Measurements from ENCODE around the gene POLG.

POLG gene

DNA sequence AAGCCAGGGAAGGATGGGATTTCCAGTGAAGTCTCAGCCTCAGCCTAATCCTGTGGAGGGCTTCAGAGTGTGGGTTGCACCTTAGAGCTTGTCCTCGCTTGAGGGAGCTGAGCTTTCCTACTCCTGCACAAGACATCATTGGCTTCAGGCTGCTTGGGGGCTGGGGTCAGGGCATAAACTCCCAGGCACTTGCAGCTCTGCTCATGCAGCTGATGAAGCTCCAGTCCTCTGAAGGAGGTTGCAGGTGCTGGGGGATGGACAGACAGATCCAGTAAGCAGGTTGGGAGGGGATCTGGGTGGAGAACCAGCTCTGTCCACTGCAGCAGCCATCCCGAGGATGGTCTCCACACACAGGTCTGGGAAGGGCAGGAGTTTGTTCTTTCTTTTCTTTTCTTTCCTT, 19.4 kb upstream of the POLG start:
- DNase-seq = no peak

GRCh38 chr15:89352476-89352875, 17.9 kb upstream of the POLG start:
- DNase-seq = no peak

- DNase-seq = no peak
These were observed 14.6 kb upstream of the POLG start for GRCh38 chr15:89349206-89349558.

DNA sequence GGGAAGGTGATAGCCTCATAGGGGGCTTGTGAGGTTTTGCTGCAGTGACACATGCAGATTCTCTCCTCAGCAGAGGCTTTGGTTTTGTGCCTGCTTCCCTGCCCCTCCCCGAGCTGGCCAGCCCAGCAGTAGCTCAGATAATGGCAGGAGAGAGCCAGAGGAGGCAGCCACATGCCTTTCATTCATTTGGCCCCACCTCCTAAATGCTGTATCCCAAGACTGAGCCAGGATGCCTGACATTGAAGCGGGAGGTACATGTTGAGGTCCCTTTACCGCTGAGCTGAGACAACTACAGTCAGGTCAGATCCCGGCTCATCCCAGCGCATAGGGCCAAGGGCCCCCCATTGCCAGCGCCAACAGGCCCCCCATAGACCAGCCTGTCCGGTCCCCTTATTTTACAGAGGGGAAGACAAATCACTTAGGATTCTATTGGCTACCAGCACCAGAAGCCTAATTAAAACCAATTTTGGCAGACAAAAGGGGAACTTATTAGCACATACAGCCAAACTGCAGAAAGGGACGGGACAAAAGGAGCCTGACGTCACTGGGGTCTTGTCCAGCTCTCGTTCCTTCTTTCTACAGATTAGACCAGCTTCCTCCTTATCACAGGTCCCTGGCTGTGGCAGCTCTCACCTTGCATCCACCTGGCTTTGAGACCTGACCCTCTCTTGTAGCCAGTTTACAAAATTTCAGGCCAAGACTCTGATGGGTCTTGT, 12.1 kb upstream of the POLG start:
- no peak for DNase-seq

GRCh38 chr15:89345248-89345647, 10.6 kb upstream of the POLG start:
- DNase-seq = no peak

- no peak for DNase-seq
These were observed 8.2 kb upstream of the POLG start for GRCh38 chr15:89342840-89343239.

DNA sequence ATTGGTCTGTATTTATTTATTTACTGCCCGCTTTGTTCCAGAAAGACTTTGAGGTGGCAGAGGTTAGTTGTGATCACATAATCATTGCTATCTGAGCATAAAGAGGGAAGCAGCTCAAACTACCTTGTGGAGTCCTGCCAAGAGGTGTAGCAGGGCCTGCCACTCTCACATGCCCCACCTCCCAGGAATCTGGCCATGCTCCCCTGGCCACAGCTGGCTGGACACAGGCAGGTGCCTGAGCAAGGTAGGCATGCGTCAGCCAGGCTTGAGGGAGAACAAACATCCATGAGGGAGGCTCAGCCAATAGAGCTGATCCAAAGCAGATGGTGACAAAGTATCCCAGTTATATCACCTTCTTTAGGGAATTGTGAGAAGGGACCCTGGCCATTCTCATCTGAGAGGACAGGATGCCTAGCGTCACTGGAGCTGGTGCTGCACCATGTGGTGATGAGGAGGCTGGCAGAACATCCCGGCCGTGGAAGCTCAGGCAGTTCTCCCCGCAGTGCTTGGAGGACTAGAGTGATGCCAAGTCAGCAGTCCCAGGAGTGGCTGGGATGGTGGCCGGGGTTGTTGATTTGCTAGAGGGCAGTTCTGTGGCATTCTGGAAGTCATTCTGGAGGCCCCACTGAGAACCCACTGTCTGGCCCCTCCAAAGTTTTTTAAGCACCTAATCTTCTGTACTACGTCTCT, 6.8 kb upstream of the POLG start:
- DNase-seq = no peak

DNA sequence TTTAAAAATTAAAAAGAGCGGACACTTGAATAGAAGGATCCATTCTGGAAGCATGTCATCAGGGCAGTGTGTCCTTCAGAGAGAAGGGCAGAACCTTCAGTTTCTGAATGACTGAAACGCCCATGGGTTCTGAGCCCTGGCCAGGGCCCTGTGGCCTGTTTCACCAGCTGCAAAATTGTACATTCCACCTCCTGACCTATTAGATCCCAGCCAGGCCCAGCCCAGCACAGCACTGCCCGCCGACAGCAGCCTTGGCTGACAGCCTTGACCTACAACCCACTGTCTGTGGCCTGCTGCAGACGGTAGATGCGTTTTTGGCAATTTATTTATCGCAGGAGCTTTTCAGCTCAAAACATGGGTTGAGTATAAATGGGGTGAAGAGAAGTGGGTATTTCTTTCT, 5.9 kb upstream of the POLG start:
- DNase-seq = no peak

DNA sequence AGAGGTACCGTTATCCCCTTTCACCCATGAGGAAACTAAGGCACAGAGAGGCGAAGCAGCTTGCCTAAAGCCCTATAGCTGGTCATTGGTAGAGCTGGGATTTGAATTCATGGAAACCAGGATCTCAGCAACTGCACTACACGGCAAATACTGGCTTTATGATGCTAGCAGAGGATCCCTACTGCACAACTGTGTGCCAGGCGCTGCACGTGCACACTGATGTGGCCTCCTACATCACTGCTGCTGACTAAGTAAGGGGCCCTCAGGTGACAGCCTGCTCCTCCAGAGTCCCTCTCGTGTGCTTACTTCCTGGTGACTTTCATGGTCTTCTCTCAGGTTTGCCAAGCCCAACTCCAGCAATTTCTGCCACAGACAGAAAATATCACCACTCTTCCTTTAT, 3.4 kb upstream of the POLG start:
- DNase-seq = no peak

GRCh38 chr15:89335298-89336041, 846 bp upstream of the POLG start:
- DNase-seq = no peak

GRCh38 chr15:89333959-89334509, 590 bp downstream of the POLG start:
- DNase-seq = no peak

DNA sequence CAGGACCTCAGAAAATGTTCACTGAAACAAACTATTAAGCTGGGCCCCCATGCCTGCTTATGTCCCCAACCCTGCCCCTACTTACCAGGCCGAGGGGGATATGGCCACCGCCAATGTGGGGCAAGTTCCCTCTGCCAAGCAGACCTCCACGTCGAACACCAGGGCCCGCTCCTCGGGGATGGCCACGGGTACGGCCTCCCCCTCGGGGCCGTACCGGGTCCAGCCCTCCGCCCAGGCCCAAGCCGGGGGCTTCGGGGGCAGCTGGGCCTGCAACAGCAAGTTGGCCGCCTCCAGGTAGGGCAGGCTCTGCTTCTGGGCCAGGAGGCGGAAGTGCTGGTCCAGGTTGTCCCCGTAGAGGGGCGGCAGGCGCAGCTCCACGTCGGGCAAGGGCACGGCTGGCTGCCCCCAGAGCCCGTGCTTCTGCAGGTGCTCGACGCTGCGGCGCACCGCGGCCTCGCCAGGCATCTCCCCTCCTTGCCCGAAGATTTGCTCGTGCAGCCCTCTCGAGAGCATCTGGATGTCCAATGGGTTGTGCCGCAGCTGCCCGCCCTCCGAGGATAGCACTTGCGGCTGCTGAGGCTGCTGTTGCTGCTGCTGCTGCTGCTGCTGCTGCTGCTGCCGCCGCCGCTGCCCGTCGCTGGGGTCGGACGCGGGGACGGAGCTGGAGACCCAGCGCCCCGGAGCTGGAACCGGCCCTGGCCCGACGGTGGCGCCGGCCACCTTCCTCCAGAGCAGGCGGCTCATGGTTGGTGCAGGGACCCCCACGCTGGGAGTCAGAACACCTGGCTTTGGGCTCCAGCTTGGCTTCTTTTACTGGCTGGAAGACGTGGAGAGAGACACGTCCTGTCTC, 1.4 kb downstream of the POLG start:
- DNase-seq = no peak

GRCh38 chr15:89332446-89332845, 2.2 kb downstream of the POLG start:
- peak; percentile 5 for DNase-seq

GRCh38 chr15:89330881-89331595, 3.6 kb downstream of the POLG start:
- DNase-seq = no peak

DNA sequence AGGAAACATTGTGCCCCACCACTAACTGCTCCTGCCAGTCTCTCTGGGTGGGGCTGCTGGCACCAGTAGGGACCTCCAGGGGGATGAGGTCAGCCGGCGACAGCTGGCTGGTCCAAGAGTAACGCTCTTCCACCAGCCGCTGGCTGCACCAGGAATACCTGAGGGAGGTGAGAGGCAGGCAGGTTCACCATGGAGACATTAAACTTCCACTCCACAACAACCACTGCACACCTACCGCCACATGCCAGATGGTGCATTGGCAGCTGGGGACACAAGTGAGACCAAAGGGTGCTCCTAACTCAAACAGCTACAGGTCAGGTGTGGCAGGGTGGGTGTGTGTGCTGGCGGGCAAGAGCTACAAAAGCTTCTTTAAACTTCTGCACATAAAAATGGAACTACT, 4.5 kb downstream of the POLG start:
- DNase-seq = no peak

DNA sequence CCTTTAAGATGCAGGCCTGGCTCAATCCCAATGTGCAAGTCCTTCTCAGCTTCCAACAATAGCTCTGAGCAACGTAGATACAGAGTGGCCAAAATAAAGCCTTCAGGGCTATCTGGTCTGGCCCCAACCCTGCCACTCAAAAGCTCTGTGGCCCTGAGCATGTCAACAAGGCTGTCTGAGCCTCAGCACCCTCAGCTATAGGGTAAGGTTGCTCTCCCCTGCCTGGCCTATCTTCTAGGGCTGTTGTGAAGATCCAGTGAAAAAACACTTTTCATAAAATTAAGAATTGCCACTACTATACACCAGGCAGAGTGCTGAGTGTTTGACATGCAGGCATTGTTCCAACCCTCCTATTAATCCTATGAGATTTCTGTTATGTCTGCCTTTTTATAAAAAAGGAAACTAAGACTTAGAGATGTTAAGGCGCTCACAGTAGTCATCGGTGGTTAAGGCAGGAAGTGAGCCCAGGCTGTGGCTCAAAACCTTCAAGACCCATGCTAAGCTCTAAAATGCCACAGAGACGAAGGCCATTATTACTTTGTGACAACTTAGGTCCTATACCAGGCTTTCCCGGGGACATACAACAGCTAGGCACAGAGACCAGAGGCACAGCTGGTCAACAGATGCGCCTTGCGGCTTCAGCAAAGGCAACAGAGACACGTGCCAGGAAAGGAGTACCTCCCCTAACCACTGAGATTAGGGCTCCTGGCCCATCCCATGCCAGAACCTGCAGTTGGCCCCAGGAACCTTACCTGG, 5.1 kb downstream of the POLG start:
- DNase-seq = no peak

- no peak for DNase-seq
These were observed 6.0 kb downstream of the POLG start for GRCh38 chr15:89328398-89329254.

DNA sequence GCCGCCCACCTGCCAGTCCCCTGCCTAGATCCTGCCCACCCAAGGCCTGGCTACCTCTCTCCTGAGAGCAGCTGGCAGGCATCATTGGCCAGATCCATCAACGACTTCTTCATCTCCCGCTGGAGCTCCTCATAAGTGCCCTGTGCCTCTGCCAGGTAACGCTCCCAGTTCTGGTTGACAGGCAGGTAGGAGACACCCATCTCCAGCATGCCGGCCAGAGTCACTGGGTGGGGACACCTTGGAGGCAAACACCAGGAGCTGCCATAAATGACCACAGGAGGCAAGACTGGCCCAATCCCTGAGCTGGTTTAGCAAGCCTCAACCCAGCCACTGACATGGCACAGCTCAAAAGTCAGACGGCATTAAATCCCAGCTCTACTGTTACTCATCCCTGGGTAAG, 7.5 kb downstream of the POLG start:
- DNase-seq = no peak

GRCh38 chr15:89326316-89326715, 8.3 kb downstream of the POLG start:
- no peak for DNase-seq

DNA sequence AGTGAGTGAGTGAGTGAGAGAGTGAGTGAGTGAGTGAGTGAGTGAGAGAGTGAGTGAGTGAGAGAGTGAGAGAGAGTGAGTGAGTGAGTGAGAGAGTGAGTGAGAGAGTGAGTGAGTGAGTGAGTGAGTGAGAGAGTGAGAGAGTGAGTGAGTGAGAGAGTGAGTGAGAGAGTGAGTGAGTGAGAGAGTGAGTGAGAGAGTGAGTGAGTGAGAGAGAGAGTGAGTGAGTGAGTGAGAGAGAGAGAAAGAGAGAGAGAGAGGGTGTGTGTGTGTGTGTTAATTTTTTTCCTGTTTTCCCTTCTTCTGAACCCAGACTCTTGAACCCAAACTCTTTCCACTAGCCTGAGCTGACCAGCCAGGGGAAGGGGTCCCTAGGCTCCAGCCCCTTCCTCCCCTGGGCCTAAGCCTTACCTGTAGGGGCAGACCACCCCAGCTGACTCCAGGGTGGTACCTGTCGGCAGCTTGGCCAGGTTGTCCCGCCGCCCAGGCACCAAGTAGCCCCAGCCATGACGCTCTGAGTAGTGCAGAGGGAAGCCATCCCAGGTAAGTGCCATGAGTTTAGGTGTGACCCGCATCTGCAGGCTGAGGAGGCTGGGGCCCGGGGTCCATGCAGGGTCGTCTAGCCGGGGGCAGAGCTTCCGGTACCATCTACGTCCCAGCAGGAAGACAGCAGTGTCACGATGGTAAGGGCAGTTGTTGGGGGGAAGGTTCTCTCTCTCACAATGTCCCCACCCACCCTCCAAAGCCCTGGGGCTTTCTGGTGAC, 9.4 kb downstream of the POLG start:
- no peak for DNase-seq
